IMR-90 (cell line): ENCODE results near the gene INPP5E. TPM values are rescaled to one million over a fixed set of nuclear protein-coding genes. Genes with fewer than 3 reads are reported as not detected.

ENCODE experiments used
- ATAC-seq: fragments of 200-7000 bp; cut with Tn5 transposase; 2 replicates; pipeline ENCODE4 v1.9.1; 2020; ENCODE audit warnings: low read depth, mild to moderate bottlenecking, moderate library complexity
- BruUV-seq: library from RNA; stranded (reverse); fragments of 400-500 nt; replicated peaks from 2 replicates; lab custom pipeline; 2021; lab: Mats Ljungman, UMichigan
- CTCF ChIA-PET: fragments of 300-600 bp; formaldehyde crosslinking; extraction: SDS; loops from one replicate; lab custom pipeline; 2021; ENCODE audit warnings: antibody characterized with exemption; lab: Yijun Ruan, JAX
- POLR2A ChIA-PET: fragments of 300-600 bp; sonication (Branson Sonifier 250); formaldehyde crosslinking; loops from one replicate; lab custom pipeline; 2022; ENCODE audit warnings: antibody characterized with exemption; ENCODE audit not compliant: unreplicated experiment; lab: Charles Lee
- DNase-seq: peaks from one replicate; pipeline ENCODE4 v3.0.0; 2013
- H2AFZ ChIP-seq: replicated peaks from 2 replicates; pipeline ENCODE3; 2013; ENCODE audit warnings: low read length, mild to moderate bottlenecking; ENCODE audit not compliant: poor library complexity
- H2AK5ac ChIP-seq: 2 replicates; pipeline ENCODE4 v1.6.1; 2013; ENCODE audit warnings: low read depth, low read length, inconsistent platforms
- H2AK9ac ChIP-seq: replicated peaks from 2 replicates; pipeline ENCODE3; 2013; ENCODE audit warnings: mild to moderate bottlenecking, low read depth, low read length, moderate library complexity; ENCODE audit not compliant: poor library complexity
- H2BK120ac ChIP-seq: 2 replicates; pipeline ENCODE4 v1.6.1; 2013; ENCODE audit warnings: low read depth, low read length, inconsistent platforms
- H2BK15ac ChIP-seq: 3 replicates; pipeline ENCODE4 v1.6.1; 2013; ENCODE audit warnings: low read depth, low read length, inconsistent platforms
- H2BK20ac ChIP-seq: 2 replicates; pipeline ENCODE4 v1.6.1; 2013; ENCODE audit warnings: low read depth, mild to moderate bottlenecking, inconsistent platforms, low read length, moderate library complexity
- H2BK5ac ChIP-seq: 2 replicates; pipeline ENCODE4 v1.6.1; 2013; ENCODE audit warnings: mild to moderate bottlenecking, low read depth, low read length, inconsistent platforms; ENCODE audit not compliant: poor library complexity, severe bottlenecking
- H3K14ac ChIP-seq: replicated peaks from 2 replicates; pipeline ENCODE4 v1.6.1; 2013; ENCODE audit warnings: low read depth, low read length, inconsistent platforms
- H3K18ac ChIP-seq: 2 replicates; pipeline ENCODE4 v1.6.1; 2013; ENCODE audit warnings: low read depth, low read length, control low read depth
- H3K23ac ChIP-seq: 2 replicates; pipeline ENCODE4 v1.6.1; 2013; ENCODE audit warnings: low read depth, low read length, inconsistent platforms
- H3K27ac ChIP-seq: 2 replicates; pipeline ENCODE4 v1.5.1; 2013; ENCODE audit warnings: mild to moderate bottlenecking, control low read depth, low read length; ENCODE audit not compliant: insufficient read depth
- H3K27me3 ChIP-seq: 2 replicates; pipeline ENCODE4 v1.6.1; 2013; ENCODE audit warnings: low read length; ENCODE audit not compliant: control insufficient read depth, insufficient read depth
- H3K36me3 ChIP-seq: 2 replicates; pipeline ENCODE4 v1.6.1; 2013; ENCODE audit warnings: low read length, mixed read lengths; ENCODE audit not compliant: control insufficient read depth, insufficient read depth
- H3K4ac ChIP-seq: 2 replicates; pipeline ENCODE4 v1.6.1; 2013; ENCODE audit warnings: low read depth, low read length, inconsistent platforms
- H3K4me1 ChIP-seq: 2 replicates; pipeline ENCODE4 v1.6.1; 2013; ENCODE audit warnings: low read length, mixed read lengths; ENCODE audit not compliant: control insufficient read depth, insufficient read depth
- H3K4me2 ChIP-seq: 2 replicates; pipeline ENCODE4 v1.6.1; 2013; ENCODE audit warnings: low read depth, mild to moderate bottlenecking, control low read depth, low read length, moderate library complexity
- H3K4me3 ChIP-seq: 2 replicates; pipeline ENCODE4 v1.5.1; 2013; ENCODE audit warnings: low read depth, mild to moderate bottlenecking, control low read depth, low read length, moderate library complexity; ENCODE audit not compliant: insufficient read depth
- H3K56ac ChIP-seq: 2 replicates; pipeline ENCODE4 v1.6.1; 2013; ENCODE audit warnings: low read length, inconsistent platforms; ENCODE audit not compliant: insufficient read depth; ENCODE audit errors: extremely low read depth
- H3K79me1 ChIP-seq, 2 experiments: 2 replicates each; pipeline ENCODE4 v1.6.1; 2013; ENCODE audit warnings: low read length in 2 of 2, inconsistent platforms in 1 of 2, low read depth in 1 of 2
- H3K9ac ChIP-seq: 2 replicates; pipeline ENCODE4 v1.6.1; 2013; ENCODE audit warnings: low read depth, low read length, control low read depth
- H3K9me1 ChIP-seq: 2 replicates; pipeline ENCODE4 v1.6.1; 2013; ENCODE audit warnings: low read length, inconsistent platforms; ENCODE audit not compliant: insufficient read depth
- H3K9me3 ChIP-seq: 2 replicates; pipeline ENCODE4 v1.6.1; 2013; ENCODE audit warnings: low read length; ENCODE audit not compliant: control insufficient read depth, insufficient read depth
- H4K20me1 ChIP-seq: 2 replicates; pipeline ENCODE4 v1.6.1; 2013; ENCODE audit warnings: low read length, inconsistent platforms; ENCODE audit not compliant: insufficient read depth
- H4K5ac ChIP-seq: 2 replicates; pipeline ENCODE4 v1.6.1; 2013; ENCODE audit warnings: mild to moderate bottlenecking, low read depth, low read length, control low read depth
- H4K8ac ChIP-seq, 2 experiments: 2 replicates each; pipeline ENCODE4 v1.6.1; 2013; ENCODE audit warnings: low read depth in 2 of 2, low read length in 2 of 2, control low read depth in 1 of 2, inconsistent platforms in 1 of 2
- H4K91ac ChIP-seq: 2 replicates; pipeline ENCODE4 v1.6.1; 2013; ENCODE audit warnings: low read depth, low read length, inconsistent platforms; ENCODE audit not compliant: insufficient read depth
- BHLHE40 ChIP-seq: fragments of 150-350 bp; IDR thresholded peaks from 2 replicates; pipeline ENCODE4 v1.6.1; 2016; ENCODE audit warnings: mild to moderate bottlenecking, low read depth, low read length
- CEBPB ChIP-seq: IDR thresholded peaks from 2 replicates; pipeline ENCODE4 v1.6.1; 2012; ENCODE audit warnings: low read depth, low read length, improper control_type of control experiment
- CHD1 ChIP-seq: IDR thresholded peaks from 2 replicates; pipeline ENCODE4 v1.6.1; 2012; ENCODE audit warnings: low read depth, low read length, improper control_type of control experiment
- MAZ ChIP-seq: IDR thresholded peaks from 2 replicates; pipeline ENCODE4 v1.6.1; 2012; ENCODE audit warnings: low read depth, mild to moderate bottlenecking, low read length, improper control_type of control experiment, moderate library complexity, borderline replicate concordance
- NFE2L2 ChIP-seq: fragments of 150-350 bp; IDR thresholded peaks from 2 replicates; pipeline ENCODE4 v1.6.1; 2016; ENCODE audit warnings: low read depth, mild to moderate bottlenecking, low read length
- POLR2A ChIP-seq: IDR thresholded peaks from 2 replicates; pipeline ENCODE4 v1.6.1; 2012; ENCODE audit warnings: mild to moderate bottlenecking, low read depth, low read length
- RAD21 ChIP-seq: IDR thresholded peaks from 2 replicates; pipeline ENCODE4 v1.6.1; 2012; ENCODE audit warnings: low read length, improper control_type of control experiment
- RCOR1 ChIP-seq: IDR thresholded peaks from 2 replicates; pipeline ENCODE4 v1.6.1; 2012; ENCODE audit warnings: mild to moderate bottlenecking, low read length, improper control_type of control experiment; ENCODE audit not compliant: insufficient replicate concordance
- RFX5 ChIP-seq: IDR thresholded peaks from 2 replicates; pipeline ENCODE4 v1.8.0; 2012; ENCODE audit warnings: low read depth, mild to moderate bottlenecking, low read length, moderate library complexity
- SMC3 ChIP-seq: fragments of 150-350 bp; IDR thresholded peaks from 2 replicates; pipeline ENCODE4 v1.6.1; 2016; ENCODE audit warnings: low read depth, mild to moderate bottlenecking, antibody characterized with exemption, low read length, moderate library complexity
- WGBS, 2 experiments: methylation state at CpG; one replicate each; pipeline versions ENCODE4 v1.1.5 to v1.1.7; 2013; ENCODE audit warnings: missing lambda C conversion rate in 2 of 2; ENCODE audit not compliant: insufficient read length in 1 of 2; ENCODE audit errors: extremely low coverage in 2 of 2; 5-methylcytosine and 5-hydroxymethylcytosine counted together
- dilution Hi-C: fragments of 300-500 bp; cut with HindIII; formaldehyde crosslinking; loops from one replicate; pipeline ENCODE4 v1.14.3; 2018; ENCODE audit warnings: low sequenced_read_pairs; ENCODE audit not compliant: unreplicated experiment
- in situ Hi-C: fragments of 300-500 bp; cut with MboI; formaldehyde crosslinking; loops from 3 replicates; pipeline ENCODE4 v1.14.3; 2019; ENCODE audit warnings: low sequenced_read_pairs, inconsistent platforms, mixed read lengths
- intact Hi-C: fragments of 100-400 bp; cut with micrococcal nuclease; formaldehyde crosslinking; loops from 2 replicates; pipeline ENCODE4 v1.10.0; 2022
- polyA plus RNA-seq, 3 experiments: library from polyadenylated mRNA; depleted of rRNA; stranded (reverse); fragments of >200 nt; gene quantifications; 2 replicates each; pipeline ENCODE4 v1.2.3, GENCODE V29; 2012; ENCODE audit warnings: low replicate concordance in 1 of 3
- total RNA-seq: library from RNA; depleted of rRNA; stranded (reverse); fragments of >200 nt; gene quantifications from 2 replicates; pipeline ENCODE4 v1.2.3, GENCODE V29; 2012
- TF ChIP-seq, protein P1 (sequence below): conservative IDR thresholded peaks from 2 replicates; pipeline ENCODE4 v1.5.1; 2012; ENCODE audit warnings: mild to moderate bottlenecking, low read depth, low read length, improper control_type of control experiment
- TF ChIP-seq, protein P2 (sequence below): fragments of 150-350 bp; IDR thresholded peaks from 2 replicates; pipeline ENCODE4 v1.6.1; 2016; ENCODE audit warnings: low read depth, mild to moderate bottlenecking, low read length, moderate library complexity, borderline replicate concordance

Gene INPP5E
- total and polyA plus RNA-seq, 2 of the 4 experiments (the other 2 are of a cell fraction) = 1.6 to 9.4 TPM

DNA sequence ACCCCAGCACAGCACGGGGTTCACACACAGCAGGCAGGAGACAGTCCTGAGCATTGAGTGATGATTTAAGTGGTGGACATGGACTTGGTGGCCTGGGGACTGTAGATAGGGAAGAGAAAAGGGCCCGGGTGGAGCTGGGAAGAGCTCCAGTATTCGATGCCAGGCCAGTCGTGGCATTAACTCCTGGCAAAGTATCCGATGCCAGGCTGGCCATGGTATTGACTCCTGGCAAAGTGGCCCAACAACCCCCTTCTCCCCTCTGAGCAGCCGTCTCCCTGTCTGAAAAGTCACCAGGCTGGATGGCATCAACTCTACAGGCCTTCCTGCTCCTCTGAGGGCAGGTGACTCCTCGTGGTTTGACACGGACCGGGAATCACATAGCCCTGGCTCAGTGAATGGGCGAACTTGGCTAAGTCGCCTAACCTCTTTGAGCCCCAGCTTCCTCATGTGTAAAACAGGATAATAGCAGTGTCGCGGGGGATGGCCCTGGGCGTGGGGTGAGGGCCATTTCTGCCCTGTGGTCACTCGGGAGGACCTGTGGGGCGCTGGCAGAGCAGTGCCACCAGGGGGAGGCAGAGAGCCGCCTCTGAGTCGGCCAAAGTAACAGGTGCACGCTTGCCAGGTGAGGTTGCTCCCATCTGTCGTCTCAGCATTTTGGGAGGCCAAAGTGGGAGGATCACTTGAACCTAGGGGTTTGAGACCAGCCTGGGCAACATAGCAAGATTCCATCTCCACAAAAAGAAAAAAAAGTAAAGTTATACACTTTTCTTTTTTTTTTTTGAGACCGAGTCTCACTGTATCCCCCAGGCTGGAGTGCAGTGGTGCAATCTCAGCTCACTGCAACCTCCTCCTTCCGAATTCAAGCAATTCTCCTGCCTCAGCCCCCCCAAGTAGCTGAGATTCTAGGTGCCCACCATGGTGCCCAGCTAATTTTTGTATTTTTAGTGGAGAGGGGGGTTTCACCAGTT lies 48.9 kb upstream of the INPP5E start (continued):
- 0 out of 2 replicates have a peak, but pooled peaks have one; percentile 37 for TF ChIP-seq MAZ
- TF ChIP-seq NFE2L2 = no peak

DNA sequence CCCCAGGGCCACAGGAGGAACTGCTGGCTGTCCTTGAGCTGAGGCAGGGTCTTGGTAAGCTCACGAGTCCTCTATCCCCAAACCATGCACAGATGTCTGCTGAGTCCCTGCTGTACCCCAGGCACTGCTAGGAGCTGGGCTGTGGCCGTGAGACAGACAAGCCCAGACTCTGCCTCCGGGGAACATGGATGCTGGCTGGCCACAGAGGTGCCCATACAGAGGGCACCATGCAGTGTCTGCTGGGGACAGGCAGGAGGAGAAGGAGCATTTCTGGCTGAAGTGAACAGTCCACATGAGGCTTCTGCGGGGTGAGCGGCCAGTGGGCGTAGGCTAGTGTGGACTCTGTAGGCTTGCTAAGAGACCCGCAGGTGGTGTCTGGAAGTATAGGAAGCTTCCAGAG lies 48.0 kb upstream of the INPP5E start:
- Histone ChIP-seq H2BK15ac (no peak overlapping the region), H3K4ac (no peak overlapping the region), H3K79me1 (no peaks in the 10 kb centered on the region), H3K18ac (no peak overlapping the region), H2BK120ac (no peak overlapping the region), H2AFZ (no peak overlapping the region), H4K20me1 (peaks cover 14% of the 10 kb centered on the region), H3K27me3 (no peaks in the 10 kb centered on the region; the same call in 1 of the 2 replicates), H3K9me3 (no peaks in the 10 kb centered on the region), H3K4me3 (no peak overlapping the region), H3K9ac (no peak overlapping the region), H2BK20ac (no peak overlapping the region), H3K27ac (no peak overlapping the region), H4K8ac (no peak overlapping the region), H3K14ac (no peak overlapping the region), H4K91ac (no peak overlapping the region), H3K36me3 (no peaks in the 10 kb centered on the region), H4K5ac (no peak overlapping the region), H2AK9ac (no peak overlapping the region), H2AK5ac (no peak overlapping the region), H2BK5ac (no peak overlapping the region), H3K4me2 (no peak overlapping the region), H3K23ac (no peak overlapping the region), H3K56ac (no peak overlapping the region), H3K4me1 (0 out of 2 replicates have a peak, but pooled peaks cover 4% of the 10 kb centered on the region), H3K9me1 (no peaks in the 10 kb centered on the region)
- 100% methylated on average over 2 of the region's 7 CpGs; no CpG with 5 or more reads in 1 of the 2 experiments for WGBS, 2 experiments
- no TSS peak for BruUV-seq
- in situ Hi-C loops (no loop called here), dilution Hi-C loops (no loop called here), intact Hi-C loops (loop anchor here (1.0 kb wide), 1 partner anchor 138 kb away; no protein-coding TSS in a partner anchor)
- DNase-seq = no peak
- ChIA-PET POLR2A (no interaction called here), CTCF (interaction anchor here (0.8 to 2.1 kb wide), 5 partner anchors 16 to 146 kb away, joined by 3 to 9 read pairs (median 4); no protein-coding TSS in a partner anchor)
- no peak for ATAC-seq
- TF ChIP-seq RAD21 = no peak
- TF ChIP-seq RCOR1 = no peak
- no peak for TF ChIP-seq NFE2L2
- TF ChIP-seq, protein P1, sequence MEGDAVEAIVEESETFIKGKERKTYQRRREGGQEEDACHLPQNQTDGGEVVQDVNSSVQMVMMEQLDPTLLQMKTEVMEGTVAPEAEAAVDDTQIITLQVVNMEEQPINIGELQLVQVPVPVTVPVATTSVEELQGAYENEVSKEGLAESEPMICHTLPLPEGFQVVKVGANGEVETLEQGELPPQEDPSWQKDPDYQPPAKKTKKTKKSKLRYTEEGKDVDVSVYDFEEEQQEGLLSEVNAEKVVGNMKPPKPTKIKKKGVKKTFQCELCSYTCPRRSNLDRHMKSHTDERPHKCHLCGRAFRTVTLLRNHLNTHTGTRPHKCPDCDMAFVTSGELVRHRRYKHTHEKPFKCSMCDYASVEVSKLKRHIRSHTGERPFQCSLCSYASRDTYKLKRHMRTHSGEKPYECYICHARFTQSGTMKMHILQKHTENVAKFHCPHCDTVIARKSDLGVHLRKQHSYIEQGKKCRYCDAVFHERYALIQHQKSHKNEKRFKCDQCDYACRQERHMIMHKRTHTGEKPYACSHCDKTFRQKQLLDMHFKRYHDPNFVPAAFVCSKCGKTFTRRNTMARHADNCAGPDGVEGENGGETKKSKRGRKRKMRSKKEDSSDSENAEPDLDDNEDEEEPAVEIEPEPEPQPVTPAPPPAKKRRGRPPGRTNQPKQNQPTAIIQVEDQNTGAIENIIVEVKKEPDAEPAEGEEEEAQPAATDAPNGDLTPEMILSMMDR = no peak
- TF ChIP-seq POLR2A = no peak
- TF ChIP-seq, protein P2, sequence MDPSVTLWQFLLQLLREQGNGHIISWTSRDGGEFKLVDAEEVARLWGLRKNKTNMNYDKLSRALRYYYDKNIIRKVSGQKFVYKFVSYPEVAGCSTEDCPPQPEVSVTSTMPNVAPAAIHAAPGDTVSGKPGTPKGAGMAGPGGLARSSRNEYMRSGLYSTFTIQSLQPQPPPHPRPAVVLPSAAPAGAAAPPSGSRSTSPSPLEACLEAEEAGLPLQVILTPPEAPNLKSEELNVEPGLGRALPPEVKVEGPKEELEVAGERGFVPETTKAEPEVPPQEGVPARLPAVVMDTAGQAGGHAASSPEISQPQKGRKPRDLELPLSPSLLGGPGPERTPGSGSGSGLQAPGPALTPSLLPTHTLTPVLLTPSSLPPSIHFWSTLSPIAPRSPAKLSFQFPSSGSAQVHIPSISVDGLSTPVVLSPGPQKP = no peak
- TF ChIP-seq BHLHE40 = no peak
- TF ChIP-seq RFX5 = no peak
- no peak for TF ChIP-seq MAZ
- no peak for TF ChIP-seq CHD1
- no peak for TF ChIP-seq CEBPB
- no peak for TF ChIP-seq SMC3
